Liver (tissue), 9 donors: Measurements from ENCODE around the gene CAMK1D. TPM values are rescaled to one million over a fixed set of nuclear protein-coding genes. Genes with fewer than 3 reads are reported as not detected.

ENCODE experiments used
- DNase-seq: peaks from one replicate; pipeline ENCODE4 v3.0.0-alpha.2; 2017; ENCODE audit warnings: low spot score
- H3K27ac ChIP-seq, 2 donors: one replicate each; pipeline ENCODE4 v1.7.0; 2013; ENCODE audit warnings: inconsistent platforms in 2 of 2, low read length in 2 of 2, control low read depth in 1 of 2, low read depth in 1 of 2, mild to moderate bottlenecking in 1 of 2
- H3K27me3 ChIP-seq, 4 donors: one replicate each; pipeline versions ENCODE4 v1.6.1 to v1.7.0; 2013; ENCODE audit warnings: low read length in 3 of 4, inconsistent platforms in 1 of 4, mild to moderate bottlenecking in 1 of 4, moderate library complexity in 1 of 4; ENCODE audit not compliant: control insufficient read depth in 4 of 4, insufficient read depth in 4 of 4
- H3K36me3 ChIP-seq, 4 donors: one replicate each; pipeline versions ENCODE4 v1.6.1 to v1.7.0; 2013; ENCODE audit warnings: low read length in 3 of 4, mild to moderate bottlenecking in 3 of 4, low read depth in 1 of 4, moderate library complexity in 1 of 4; ENCODE audit not compliant: control insufficient read depth in 4 of 4, insufficient read depth in 3 of 4
- H3K4me1 ChIP-seq, 4 donors: one replicate each; pipeline versions ENCODE4 v1.6.1 to v1.7.0; 2013; ENCODE audit warnings: low read length in 3 of 4, mild to moderate bottlenecking in 3 of 4, moderate library complexity in 1 of 4; ENCODE audit not compliant: control insufficient read depth in 4 of 4, insufficient read depth in 4 of 4
- H3K4me3 ChIP-seq, 3 donors: one replicate each; pipeline versions ENCODE4 v1.6.1 to v1.7.0; 2013; ENCODE audit warnings: low read length in 3 of 3, control low read depth in 1 of 3, low read depth in 1 of 3, mild to moderate bottlenecking in 1 of 3
- H3K9ac ChIP-seq, 2 donors: one replicate each; pipeline ENCODE4 v1.7.0; 2013; ENCODE audit warnings: low read length in 2 of 2, mild to moderate bottlenecking in 2 of 2, moderate library complexity in 2 of 2, control low read depth in 1 of 2, low read depth in 1 of 2
- H3K9me3 ChIP-seq, 4 donors: one replicate each; pipeline versions ENCODE4 v1.6.1 to v1.7.0; 2013; ENCODE audit warnings: low read length in 3 of 4; ENCODE audit not compliant: control insufficient read depth in 4 of 4
- EGR1 ChIP-seq, 2 donors: IDR thresholded peaks; 2 replicates each; pipeline ENCODE4 v1.6.1; 2016 to 2018; ENCODE audit warnings: antibody characterized with exemption in 2 of 2, low read depth in 2 of 2
- FOXA2 ChIP-seq: IDR thresholded peaks from 2 replicates; pipeline ENCODE4 v1.6.1; 2016; ENCODE audit warnings: antibody characterized with exemption
- GABPA ChIP-seq, 2 donors: IDR thresholded peaks in 1 of 2; conservative IDR thresholded peaks in 1 of 2; 2 replicates each; pipeline ENCODE4 v1.6.1; 2016; ENCODE audit warnings: antibody characterized with exemption in 2 of 2, mild to moderate bottlenecking in 1 of 2, moderate library complexity in 1 of 2
- HNF4A ChIP-seq, 2 donors: conservative IDR thresholded peaks; 2 replicates each; pipeline ENCODE4 v1.6.1; 2016; ENCODE audit warnings: antibody characterized with exemption in 2 of 2, mild to moderate bottlenecking in 2 of 2
- NR2F2 ChIP-seq: IDR thresholded peaks from 2 replicates; pipeline ENCODE4 v1.6.1; 2016; ENCODE audit warnings: antibody characterized with exemption
- RAD21 ChIP-seq, 2 donors: IDR thresholded peaks; 2 replicates each; pipeline ENCODE4 v1.6.1; 2016; ENCODE audit warnings: antibody characterized with exemption in 2 of 2, mild to moderate bottlenecking in 2 of 2
- RXRA ChIP-seq, 2 donors: IDR thresholded peaks; 2 replicates each; pipeline ENCODE4 v1.6.1; 2017 to 2018; ENCODE audit warnings: antibody characterized with exemption in 2 of 2, mild to moderate bottlenecking in 1 of 2
- SP1 ChIP-seq: IDR thresholded peaks from 2 replicates; pipeline ENCODE4 v1.6.1; 2018; ENCODE audit warnings: antibody characterized with exemption, mild to moderate bottlenecking
- TAF1 ChIP-seq: conservative IDR thresholded peaks from 2 replicates; pipeline ENCODE4 v1.6.1; 2016; ENCODE audit warnings: antibody characterized with exemption, mild to moderate bottlenecking
- YY1 ChIP-seq: IDR thresholded peaks from 2 replicates; pipeline ENCODE4 v1.6.1; 2016; ENCODE audit warnings: antibody characterized with exemption, mild to moderate bottlenecking
- WGBS: extraction: QIAGEN DNeasy Blood & Tissue Kit; methylation state at CpG from one replicate; pipeline ENCODE4 v1.1.7; 2013; 5-methylcytosine and 5-hydroxymethylcytosine counted together
- polyA plus RNA-seq, 2 donors: library from polyadenylated mRNA; stranded (reverse) in 1 of 2; unstranded in 1 of 2; fragments of 200-250 nt in 1 of 2; fragments of >200 nt in 1 of 2; fragmentation: Nextera tagmentation in 1 of 2; extraction: Ambion mirVana in 1 of 2; gene quantifications; one replicate each; pipeline versions ENCODE4 v1.2.1 to v1.2.3, GENCODE V29; 2013 to 2015
- total RNA-seq, 2 donors: library from RNA; depleted of rRNA; stranded (reverse); fragments of >200 nt; gene quantifications; one replicate each; pipeline ENCODE4 v1.2.3, GENCODE V29; 2014
- TF ChIP-seq, protein P1 (sequence below): IDR thresholded peaks from 2 replicates; pipeline ENCODE4 v1.6.1; 2016; ENCODE audit warnings: antibody characterized with exemption
- TF ChIP-seq, protein P2 (sequence below): IDR thresholded peaks from 2 replicates; pipeline ENCODE4 v1.6.1; 2016; ENCODE audit warnings: antibody characterized with exemption, mild to moderate bottlenecking
- TF ChIP-seq, protein P3 (sequence below): fragments of 150-350 bp; IDR thresholded peaks from 2 replicates; pipeline ENCODE4 v1.5.1; 2017; ENCODE audit warnings: improper control_type of control experiment, low read depth, low read length; ENCODE audit not compliant: missing input control
- TF ChIP-seq, protein P4 (sequence below): IDR thresholded peaks from 2 replicates; pipeline ENCODE4 v1.6.1; 2016; ENCODE audit warnings: antibody characterized with exemption
- donor health status: healthy.
- donor health status: healthy.
- donor health status: healthy.
- donor health status: healthy.
- donor health status: healthy.

CAMK1D gene
- total and polyA plus RNA-seq, 4 donors = 2.7 to 10.1 (median 4.2) TPM

DNA sequence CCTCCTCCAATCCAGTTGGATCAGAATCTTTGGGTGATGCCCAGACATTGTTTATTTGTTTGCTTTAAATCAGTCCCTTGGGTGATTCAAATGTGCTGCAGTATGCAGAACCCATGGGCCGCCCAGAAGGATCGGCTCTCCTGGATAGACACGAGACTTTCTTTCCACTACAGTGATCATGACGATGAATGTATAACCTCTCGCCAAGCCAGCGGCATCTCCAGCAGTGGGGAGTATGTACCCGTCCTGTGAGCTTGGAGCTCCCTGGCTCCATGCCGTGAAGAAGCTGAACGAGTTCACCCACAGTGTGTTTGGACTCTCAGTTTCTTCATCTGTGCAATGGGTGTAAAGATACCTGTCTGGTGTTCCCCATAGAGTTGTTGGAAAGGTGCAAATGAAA is 162.3 kb downstream of the CAMK1D start:
- Histone ChIP-seq H3K9me3 (no peaks in the 10 kb centered on the region), H3K9ac (no peak overlapping the region), H3K4me3 (no peak overlapping the region), H3K27me3 (no peaks in the 10 kb centered on the region), H3K27ac (no peak overlapping the region), H3K36me3 (no peaks in the 10 kb centered on the region), H3K4me1 (no peaks in the 10 kb centered on the region)
- TF ChIP-seq NR2F2 = no peak
- whole genome bisulfite sequencing = 97% methylated on average over 9 of the region's 9 CpGs
- no peak for DNase-seq

DNA sequence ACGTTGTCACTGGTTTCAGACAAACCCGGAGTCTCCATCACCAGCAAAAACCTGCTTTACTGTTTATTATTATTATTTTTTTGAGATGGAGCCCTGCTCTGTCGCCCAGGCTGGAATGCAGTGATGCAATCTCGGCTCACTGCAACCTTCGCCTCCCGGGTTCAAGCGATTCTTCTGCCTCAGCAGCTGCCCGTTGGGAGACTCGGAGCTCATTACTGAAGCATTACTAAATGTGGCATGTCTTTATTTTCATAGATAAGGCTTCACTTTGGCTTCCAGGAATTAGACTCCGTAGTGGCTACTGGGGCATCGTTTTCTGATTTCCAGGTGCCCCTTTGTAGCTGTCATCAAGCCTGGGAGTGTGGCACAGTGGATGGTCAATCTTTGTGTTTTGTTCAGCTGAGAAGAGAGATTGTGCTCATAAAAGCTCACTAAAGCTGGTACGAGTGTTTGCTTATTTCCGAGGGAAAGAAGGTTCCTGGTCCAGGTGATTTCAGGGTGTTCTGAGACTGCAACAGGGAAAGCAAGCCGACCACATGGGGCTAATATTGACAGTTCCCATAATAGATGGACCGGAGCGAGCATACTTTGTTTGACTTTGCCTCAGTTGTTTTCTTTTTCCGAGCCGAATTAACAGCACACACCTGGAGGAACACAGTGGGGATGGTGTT is 163.1 kb downstream of the CAMK1D start:
- Histone ChIP-seq H3K9me3 (no peaks in the 10 kb centered on the region), H3K27ac (no peak overlapping the region), H3K9ac (no peak overlapping the region), H3K4me3 (no peak overlapping the region), H3K36me3 (no peaks in the 10 kb centered on the region), H3K4me1 (no peaks in the 10 kb centered on the region), H3K27me3 (no peaks in the 10 kb centered on the region)
- 88% methylated on average over 18 of the region's 18 CpGs for WGBS
- peak; percentile 10 for DNase-seq
- TF ChIP-seq, protein P1, sequence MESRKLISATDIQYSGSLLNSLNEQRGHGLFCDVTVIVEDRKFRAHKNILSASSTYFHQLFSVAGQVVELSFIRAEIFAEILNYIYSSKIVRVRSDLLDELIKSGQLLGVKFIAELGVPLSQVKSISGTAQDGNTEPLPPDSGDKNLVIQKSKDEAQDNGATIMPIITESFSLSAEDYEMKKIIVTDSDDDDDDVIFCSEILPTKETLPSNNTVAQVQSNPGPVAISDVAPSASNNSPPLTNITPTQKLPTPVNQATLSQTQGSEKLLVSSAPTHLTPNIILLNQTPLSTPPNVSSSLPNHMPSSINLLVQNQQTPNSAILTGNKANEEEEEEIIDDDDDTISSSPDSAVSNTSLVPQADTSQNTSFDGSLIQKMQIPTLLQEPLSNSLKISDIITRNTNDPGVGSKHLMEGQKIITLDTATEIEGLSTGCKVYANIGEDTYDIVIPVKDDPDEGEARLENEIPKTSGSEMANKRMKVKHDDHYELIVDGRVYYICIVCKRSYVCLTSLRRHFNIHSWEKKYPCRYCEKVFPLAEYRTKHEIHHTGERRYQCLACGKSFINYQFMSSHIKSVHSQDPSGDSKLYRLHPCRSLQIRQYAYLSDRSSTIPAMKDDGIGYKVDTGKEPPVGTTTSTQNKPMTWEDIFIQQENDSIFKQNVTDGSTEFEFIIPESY = no peak
- TF ChIP-seq GABPA (IDR thresholded peaks at IDR 0.05 in 1 of 2, conservative IDR thresholded peaks at IDR 0.05 in 1 of 2) (no peak), NR2F2 (no peak), SP1 (no peak), RAD21 (IDR thresholded peaks at IDR 0.05) (no peak), EGR1 (IDR thresholded peaks at IDR 0.05; ENCODE audit: low read depth in 2 of 2) (no peak), HNF4A (conservative IDR thresholded peaks at IDR 0.05) (no peak), YY1 (no peak), RXRA (IDR thresholded peaks at IDR 0.05) (no peak), FOXA2 (no peak), TAF1 (no peak)
- TF ChIP-seq, protein P2, sequence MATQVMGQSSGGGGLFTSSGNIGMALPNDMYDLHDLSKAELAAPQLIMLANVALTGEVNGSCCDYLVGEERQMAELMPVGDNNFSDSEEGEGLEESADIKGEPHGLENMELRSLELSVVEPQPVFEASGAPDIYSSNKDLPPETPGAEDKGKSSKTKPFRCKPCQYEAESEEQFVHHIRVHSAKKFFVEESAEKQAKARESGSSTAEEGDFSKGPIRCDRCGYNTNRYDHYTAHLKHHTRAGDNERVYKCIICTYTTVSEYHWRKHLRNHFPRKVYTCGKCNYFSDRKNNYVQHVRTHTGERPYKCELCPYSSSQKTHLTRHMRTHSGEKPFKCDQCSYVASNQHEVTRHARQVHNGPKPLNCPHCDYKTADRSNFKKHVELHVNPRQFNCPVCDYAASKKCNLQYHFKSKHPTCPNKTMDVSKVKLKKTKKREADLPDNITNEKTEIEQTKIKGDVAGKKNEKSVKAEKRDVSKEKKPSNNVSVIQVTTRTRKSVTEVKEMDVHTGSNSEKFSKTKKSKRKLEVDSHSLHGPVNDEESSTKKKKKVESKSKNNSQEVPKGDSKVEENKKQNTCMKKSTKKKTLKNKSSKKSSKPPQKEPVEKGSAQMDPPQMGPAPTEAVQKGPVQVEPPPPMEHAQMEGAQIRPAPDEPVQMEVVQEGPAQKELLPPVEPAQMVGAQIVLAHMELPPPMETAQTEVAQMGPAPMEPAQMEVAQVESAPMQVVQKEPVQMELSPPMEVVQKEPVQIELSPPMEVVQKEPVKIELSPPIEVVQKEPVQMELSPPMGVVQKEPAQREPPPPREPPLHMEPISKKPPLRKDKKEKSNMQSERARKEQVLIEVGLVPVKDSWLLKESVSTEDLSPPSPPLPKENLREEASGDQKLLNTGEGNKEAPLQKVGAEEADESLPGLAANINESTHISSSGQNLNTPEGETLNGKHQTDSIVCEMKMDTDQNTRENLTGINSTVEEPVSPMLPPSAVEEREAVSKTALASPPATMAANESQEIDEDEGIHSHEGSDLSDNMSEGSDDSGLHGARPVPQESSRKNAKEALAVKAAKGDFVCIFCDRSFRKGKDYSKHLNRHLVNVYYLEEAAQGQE = no peak
- TF ChIP-seq, protein P3, sequence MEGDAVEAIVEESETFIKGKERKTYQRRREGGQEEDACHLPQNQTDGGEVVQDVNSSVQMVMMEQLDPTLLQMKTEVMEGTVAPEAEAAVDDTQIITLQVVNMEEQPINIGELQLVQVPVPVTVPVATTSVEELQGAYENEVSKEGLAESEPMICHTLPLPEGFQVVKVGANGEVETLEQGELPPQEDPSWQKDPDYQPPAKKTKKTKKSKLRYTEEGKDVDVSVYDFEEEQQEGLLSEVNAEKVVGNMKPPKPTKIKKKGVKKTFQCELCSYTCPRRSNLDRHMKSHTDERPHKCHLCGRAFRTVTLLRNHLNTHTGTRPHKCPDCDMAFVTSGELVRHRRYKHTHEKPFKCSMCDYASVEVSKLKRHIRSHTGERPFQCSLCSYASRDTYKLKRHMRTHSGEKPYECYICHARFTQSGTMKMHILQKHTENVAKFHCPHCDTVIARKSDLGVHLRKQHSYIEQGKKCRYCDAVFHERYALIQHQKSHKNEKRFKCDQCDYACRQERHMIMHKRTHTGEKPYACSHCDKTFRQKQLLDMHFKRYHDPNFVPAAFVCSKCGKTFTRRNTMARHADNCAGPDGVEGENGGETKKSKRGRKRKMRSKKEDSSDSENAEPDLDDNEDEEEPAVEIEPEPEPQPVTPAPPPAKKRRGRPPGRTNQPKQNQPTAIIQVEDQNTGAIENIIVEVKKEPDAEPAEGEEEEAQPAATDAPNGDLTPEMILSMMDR = no peak
- TF ChIP-seq, protein P4, sequence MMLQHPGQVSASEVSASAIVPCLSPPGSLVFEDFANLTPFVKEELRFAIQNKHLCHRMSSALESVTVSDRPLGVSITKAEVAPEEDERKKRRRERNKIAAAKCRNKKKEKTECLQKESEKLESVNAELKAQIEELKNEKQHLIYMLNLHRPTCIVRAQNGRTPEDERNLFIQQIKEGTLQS = no peak
